GM12878 (cell line): ENCODE results near the gene TMEM255B. TPM values are rescaled to one million over a fixed set of nuclear protein-coding genes. Genes with fewer than 3 reads are reported as not detected.
A peak's percentile ranks its signal among the peaks of the same experiment; 100 is the strongest.

Experiments
- ATAC-seq: fragments of 200-7000 bp; cut with Tn5 transposase; 3 replicates; pipeline ENCODE4 v1.9.1; 2020; ENCODE audit warnings: mild to moderate bottlenecking, moderate library complexity
- BruUV-seq: library from RNA; stranded (reverse); fragments of 400-500 nt; replicated peaks from 2 replicates; lab custom pipeline; 2021; lab: Mats Ljungman, UMichigan
- CTCF ChIA-PET: fragments of 300-600 bp; sonication (Branson Sonifier 250); formaldehyde crosslinking; extraction: SDS; loops from one replicate; lab custom pipeline; 2021; ENCODE audit warnings: inconsistent platforms; lab: Yijun Ruan, JAX
- POLR2A ChIA-PET: fragments of 350-600 bp; formaldehyde crosslinking; extraction: SDS; loops from one replicate; lab custom pipeline; 2021; ENCODE audit warnings: inconsistent platforms; lab: Charles Lee
- RAD21 ChIA-PET: fragments of 300-600 bp; sonication (Branson Sonifier 250); formaldehyde crosslinking; loops from one replicate; lab custom pipeline; 2023; ENCODE audit warnings: antibody characterized with exemption; ENCODE audit not compliant: unreplicated experiment; lab: Charles Lee
- SMC1A ChIA-PET: fragments of 300-600 bp; sonication (Branson Sonifier 250); formaldehyde crosslinking; loops from one replicate; lab custom pipeline; 2023; ENCODE audit not compliant: unreplicated experiment, uncharacterized antibody; lab: Charles Lee
- DNase-seq: peaks from one replicate; pipeline ENCODE4 v3.0.0-alpha.2; 2011; ENCODE audit warnings: low read depth, low spot score
- FAIRE-seq: peaks from 3 replicates; lab custom pipeline; 2011; peaks lifted over from hg19 to GRCh38; lab: Jason Lieb, UNC
- H2AFZ ChIP-seq: 2 replicates; pipeline ENCODE4 v1.6.0; 2011; ENCODE audit warnings: low read depth, low read length, control low read depth; ENCODE audit not compliant: control insufficient read depth
- H3K27ac ChIP-seq: 2 replicates; pipeline ENCODE4 v1.5.1; 2011; ENCODE audit warnings: control low read depth; ENCODE audit not compliant: control insufficient read depth, insufficient read depth
- H3K27me3 ChIP-seq, 2 experiments: replicated peaks in 1 of 2; 2 replicates each; pipeline versions ENCODE4 v1.6.0 to v1.6.1; 2011; ENCODE audit warnings: low read length in 1 of 2; ENCODE audit not compliant: control insufficient read depth in 2 of 2, insufficient read depth in 2 of 2
- H3K36me3 ChIP-seq, 2 experiments: 2 replicates each; pipeline ENCODE4 v1.5.1; 2011; ENCODE audit warnings: low read length in 1 of 2; ENCODE audit not compliant: control insufficient read depth in 2 of 2, insufficient read depth in 2 of 2
- H3K4me1 ChIP-seq: 2 replicates; pipeline ENCODE4 v1.6.1; 2011; ENCODE audit warnings: mild to moderate bottlenecking, low read length, moderate library complexity, mixed read lengths; ENCODE audit not compliant: control insufficient read depth, insufficient read depth
- H3K4me2 ChIP-seq: 2 replicates; pipeline ENCODE4 v1.6.0; 2011; ENCODE audit warnings: control low read depth; ENCODE audit not compliant: control insufficient read depth, insufficient read depth
- H3K4me3 ChIP-seq: fragments of 200-600 bp; sonication (generic); 2 replicates; pipeline ENCODE4 v1.5.1; 2016
- H3K79me2 ChIP-seq: 2 replicates; pipeline ENCODE4 v1.6.0; 2011; ENCODE audit warnings: low read length; ENCODE audit not compliant: control insufficient read depth, insufficient read depth
- H3K9ac ChIP-seq: 2 replicates; pipeline ENCODE4 v1.8.0; 2011; ENCODE audit warnings: low read length, control low read depth, mixed read lengths; ENCODE audit not compliant: control insufficient read depth, insufficient read depth
- H3K9me3 ChIP-seq: replicated peaks from 3 replicates; pipeline ENCODE4 v1.5.1; 2011; ENCODE audit warnings: mild to moderate bottlenecking, low read length; ENCODE audit not compliant: control insufficient read depth, insufficient read depth
- H4K20me1 ChIP-seq: 2 replicates; pipeline ENCODE4 v1.6.0; 2011; ENCODE audit not compliant: control insufficient read depth, insufficient read depth
- CEBPZ ChIP-seq: fragments of 150-350 bp; IDR thresholded peaks from 2 replicates; pipeline ENCODE4 v1.6.1; 2016; ENCODE audit warnings: low read depth, low read length
- EP300 ChIP-seq, 2 experiments: fragments of 150-350 bp in 1 of 2; IDR thresholded peaks; 2 replicates each; pipeline ENCODE4 v1.6.1; 2011 to 2012; ENCODE audit warnings: low read depth in 2 of 2, low read length in 2 of 2, borderline replicate concordance in 1 of 2, improper control_type of control experiment in 1 of 2, inconsistent platforms in 1 of 2; ENCODE audit not compliant: control insufficient read depth in 1 of 2
- FOS ChIP-seq: IDR thresholded peaks from 3 replicates; pipeline ENCODE4 v1.6.1; 2011; ENCODE audit warnings: borderline replicate concordance; ENCODE audit not compliant: insufficient read length; ENCODE audit errors: extremely low read depth
- IKZF1 ChIP-seq: fragments of 450-650 bp; conservative IDR thresholded peaks from 2 replicates; pipeline ENCODE4 v1.6.1; 2017; ENCODE audit warnings: antibody characterized with exemption, mild to moderate bottlenecking
- IRF4 ChIP-seq: IDR thresholded peaks from 2 replicates; pipeline ENCODE4 v1.6.1; 2011; ENCODE audit warnings: low read depth, low read length
- MEF2A ChIP-seq: IDR thresholded peaks from 2 replicates; pipeline ENCODE4 v1.6.1; 2011; ENCODE audit warnings: low read depth, mild to moderate bottlenecking, low read length, moderate library complexity; ENCODE audit not compliant: insufficient read depth
- NFYB ChIP-seq: IDR thresholded peaks from 2 replicates; pipeline ENCODE4 v1.6.1; 2011; ENCODE audit warnings: low read depth, mild to moderate bottlenecking, low read length, improper control_type of control experiment, moderate library complexity; ENCODE audit not compliant: insufficient read depth
- NRF1 ChIP-seq: conservative IDR thresholded peaks from 2 replicates; pipeline ENCODE4 v1.6.1; 2011; ENCODE audit warnings: mild to moderate bottlenecking, low read depth, low read length, improper control_type of control experiment
- PKNOX1 ChIP-seq: fragments of 450-650 bp; IDR thresholded peaks from 2 replicates; pipeline ENCODE4 v1.6.1; 2016; ENCODE audit warnings: mild to moderate bottlenecking
- RAD51 ChIP-seq: fragments of 450-650 bp; IDR thresholded peaks from 2 replicates; pipeline ENCODE4 v1.6.1; 2016; ENCODE audit warnings: moderate library complexity, mild to moderate bottlenecking, inconsistent platforms
- SMAD5 ChIP-seq: IDR thresholded peaks from 2 replicates; pipeline ENCODE4 v1.6.1; 2016; ENCODE audit warnings: antibody characterized with exemption, low read depth
- SPI1 ChIP-seq: IDR thresholded peaks from 2 replicates; pipeline ENCODE4 v1.6.1; 2011; ENCODE audit warnings: low read depth, mild to moderate bottlenecking, low read length, moderate library complexity, borderline replicate concordance; ENCODE audit not compliant: insufficient read depth
- ZNF24 ChIP-seq: fragments of 450-650 bp; IDR thresholded peaks from 2 replicates; pipeline ENCODE4 v1.6.1; 2017; ENCODE audit warnings: antibody characterized with exemption, mild to moderate bottlenecking
- ZNF687 ChIP-seq: fragments of 450-650 bp; IDR thresholded peaks from 2 replicates; pipeline ENCODE4 v1.6.1; 2017; ENCODE audit warnings: mild to moderate bottlenecking, moderate library complexity
- WGBS: methylation state at CpG from one replicate; pipeline ENCODE4 v1.1.6; 2016; ENCODE audit warnings: low lambda C conversion rate; ENCODE audit not compliant: insufficient replicate concordance, insufficient coverage; ENCODE audit errors: missing lambda C conversion rate; 5-methylcytosine and 5-hydroxymethylcytosine counted together
- in situ Hi-C: fragments of 300-500 bp; cut with MboI; formaldehyde crosslinking; loops from 9 replicates; pipeline ENCODE4 v1.14.3; 2018; ENCODE audit warnings: mixed read lengths
- intact Hi-C: fragments of 100-400 bp; cut with micrococcal nuclease; formaldehyde crosslinking; loops from one replicate; pipeline ENCODE4 v1.14.2; 2022; ENCODE audit not compliant: unreplicated experiment
- polyA plus RNA-seq, 11 experiments: library from polyadenylated mRNA; depleted of rRNA in 4 of 11; unstranded in 6 of 11; stranded (reverse) in 5 of 11; fragments of >200 nt; fragmentation: Nextera tagmentation in 4 of 11; fragmentation: Illumina TruSeq in 1 of 11; extraction: Ambion mirVana in 4 of 11; extraction: Trizol in 1 of 11; gene quantifications; 1 replicate in 1 of 11; 2 replicates in 10 of 11; pipeline versions ENCODE4 v1.2.1 to v1.2.3, GENCODE V29; 2011 to 2016; ENCODE audit warnings: inconsistent platforms in 2 of 11, missing spikeins in 2 of 11, low read depth in 1 of 11
- total RNA-seq, 4 experiments: library from RNA; depleted of rRNA in 3 of 4; stranded (reverse); fragments of >200 nt in 3 of 4; fragmentation: Illumina TruSeq in 1 of 4; extraction: Trizol in 1 of 4; gene quantifications; 2 replicates each; pipeline versions ENCODE4 v1.2.1 to v1.2.3, GENCODE V29; 2013 to 2021

TMEM255B gene
- total and polyA plus RNA-seq, 10 of the 15 experiments (the other 5 are each of a cell fraction or from before 2014, with no cell fraction given) = 0.04 to 0.62 (median 0.13) TPM; not detected in 3

GRCh38 chr13:113862931-113863523 lies 104.0 kb downstream of the TMEM255B start:
- peaks cover 2 to 14% of the 10 kb centered on the region in 2 experiments for H3K27me3 ChIP-seq
- in situ Hi-C loops = no loop called here
- no peak overlapping the region for H3K9ac ChIP-seq
- no peak overlapping the region for H3K27ac ChIP-seq
- DNase-seq (no peak), ATAC-seq (peak; percentile 57), FAIRE-seq (no peak)
- no peak for TF ChIP-seq FOS
- TF ChIP-seq IRF4 = no peak
- TF ChIP-seq MEF2A = no peak
- peak; percentile 43; the same call in 1 of the 2 replicates for TF ChIP-seq SPI1
- no peak for TF ChIP-seq ZNF24
- TF ChIP-seq RAD51 = no peak
- TF ChIP-seq IKZF1 = 0 out of 2 replicates have a peak, but pooled peaks have one; percentile 23
- TF ChIP-seq CEBPZ = no peak
- no peak for TF ChIP-seq NFYB
- no peak for TF ChIP-seq PKNOX1
- TF ChIP-seq NRF1 = no peak
- TF ChIP-seq SMAD5 = no peak
- TF ChIP-seq ZNF687 = no peak
- TF ChIP-seq EP300 (IDR thresholded peaks at IDR 0.05; ENCODE audit: borderline replicate concordance in 1 of 2, control insufficient read depth in 1 of 2, low read depth in 2 of 2, low read length in 2 of 2) = no peak
- no peaks in the 10 kb centered on the region for H3K4me1 ChIP-seq
- H3K36me3 ChIP-seq = no peaks in the 10 kb centered on the region
- peak overlapping the region; percentile 57; the same call in 1 of the 2 replicates for H3K4me3 ChIP-seq
- CTCF ChIA-PET = no interaction called here
- H3K9me3 ChIP-seq = peaks cover under 1% of the 10 kb centered on the region; the same call in 2 of the 3 replicates
- 2% methylated on average over 60 of the region's 60 CpGs for WGBS
- no TSS peak for BruUV-seq
- no peaks in the 10 kb centered on the region for H4K20me1 ChIP-seq
- SMC1A ChIA-PET = no interaction called here
- H3K4me2 ChIP-seq = peak overlapping the region; percentile 86
- intact Hi-C loops = no loop called here
- RAD21 ChIA-PET = no interaction called here
- H2AFZ ChIP-seq = peak overlapping the region; percentile 17; the same call in 1 of the 2 replicates
- H3K79me2 ChIP-seq = no peaks in the 10 kb centered on the region
- POLR2A ChIA-PET = no interaction called here
